ENCODE results near the gene ATE1. TPM values are rescaled to one million over a fixed set of nuclear protein-coding genes. Genes with fewer than 3 reads are reported as not detected.

ATE1 gene
- total RNA-seq, 1 experiment from 2014 or later: 23.8 TPM

GRCh38 chr10:121870413-121870812, 57.4 kb downstream of the ATE1 start (continued):
- TF ChIP-seq ATF6 (CRISPR knock-in tag; IDR thresholded peaks at IDR 0.05) (no peak), NR3C1 (CRISPR knock-in tag; conservative IDR thresholded peaks at IDR 0.05; ENCODE audit: low read depth) (no peak), ZNF512 (CRISPR knock-in tag; IDR thresholded peaks at IDR 0.05; ENCODE audit: borderline replicate concordance) (no peak), GABPB1 (CRISPR knock-in tag; IDR thresholded peaks at IDR 0.05) (no peak), AR (CRISPR knock-in tag; IDR thresholded peaks at IDR 0.05) (no peak), FOXJ3 (CRISPR knock-in tag; IDR thresholded peaks at IDR 0.05; ENCODE audit: borderline replicate concordance) (no peak), ZNF232 (CRISPR knock-in tag; IDR thresholded peaks at IDR 0.05) (no peak), NFATC4 (CRISPR knock-in tag; IDR thresholded peaks at IDR 0.05) (no peak), RORB (CRISPR knock-in tag; IDR thresholded peaks at IDR 0.05) (no peak)

- no peaks in the 10 kb centered on the region for H3K4me1 Mint-ChIP-seq
- TF ChIP-seq MYBL2 (CRISPR knock-in tag; IDR thresholded peaks at IDR 0.05): no peak
- TF ChIP-seq TP53 (CRISPR knock-in tag; IDR thresholded peaks at IDR 0.05): no peak
- TF ChIP-seq ARID4B (CRISPR knock-in tag; IDR thresholded peaks at IDR 0.05; ENCODE audit: borderline replicate concordance): no peak
- no peak for TF ChIP-seq SMAD4 (CRISPR knock-in tag; IDR thresholded peaks at IDR 0.05)
- TF ChIP-seq SOX15 (CRISPR knock-in tag; IDR thresholded peaks at IDR 0.05): no peak
- TF ChIP-seq PREB (CRISPR knock-in tag; IDR thresholded peaks at IDR 0.05; ENCODE audit: borderline replicate concordance): no peak
- TF ChIP-seq IRF1 (CRISPR knock-in tag; IDR thresholded peaks at IDR 0.05): no peak
- ChIA-PET CTCF (no interaction called here), POLR2A (no interaction called here)
- no peaks in the 10 kb centered on the region for H3K27me3 Mint-ChIP-seq (ENCODE audit: low read depth)
- DNase-seq (ENCODE audit: low spot score) (no peak), ATAC-seq (no peak)
- no peak overlapping the region for H3K27ac Mint-ChIP-seq
- peaks cover 35% of the 10 kb centered on the region for H3K36me3 Mint-ChIP-seq
- no peak overlapping the region for H3K4me3 Mint-ChIP-seq
- H3K9me3 Mint-ChIP-seq: peaks cover 18% of the 10 kb centered on the region
These were observed 62.3 kb downstream of the ATE1 start for GRCh38 chr10:121865554-121865953.

All from WTC11 (cell line).